Measurements from ENCODE around the gene ATP6V0A1.

DNA sequence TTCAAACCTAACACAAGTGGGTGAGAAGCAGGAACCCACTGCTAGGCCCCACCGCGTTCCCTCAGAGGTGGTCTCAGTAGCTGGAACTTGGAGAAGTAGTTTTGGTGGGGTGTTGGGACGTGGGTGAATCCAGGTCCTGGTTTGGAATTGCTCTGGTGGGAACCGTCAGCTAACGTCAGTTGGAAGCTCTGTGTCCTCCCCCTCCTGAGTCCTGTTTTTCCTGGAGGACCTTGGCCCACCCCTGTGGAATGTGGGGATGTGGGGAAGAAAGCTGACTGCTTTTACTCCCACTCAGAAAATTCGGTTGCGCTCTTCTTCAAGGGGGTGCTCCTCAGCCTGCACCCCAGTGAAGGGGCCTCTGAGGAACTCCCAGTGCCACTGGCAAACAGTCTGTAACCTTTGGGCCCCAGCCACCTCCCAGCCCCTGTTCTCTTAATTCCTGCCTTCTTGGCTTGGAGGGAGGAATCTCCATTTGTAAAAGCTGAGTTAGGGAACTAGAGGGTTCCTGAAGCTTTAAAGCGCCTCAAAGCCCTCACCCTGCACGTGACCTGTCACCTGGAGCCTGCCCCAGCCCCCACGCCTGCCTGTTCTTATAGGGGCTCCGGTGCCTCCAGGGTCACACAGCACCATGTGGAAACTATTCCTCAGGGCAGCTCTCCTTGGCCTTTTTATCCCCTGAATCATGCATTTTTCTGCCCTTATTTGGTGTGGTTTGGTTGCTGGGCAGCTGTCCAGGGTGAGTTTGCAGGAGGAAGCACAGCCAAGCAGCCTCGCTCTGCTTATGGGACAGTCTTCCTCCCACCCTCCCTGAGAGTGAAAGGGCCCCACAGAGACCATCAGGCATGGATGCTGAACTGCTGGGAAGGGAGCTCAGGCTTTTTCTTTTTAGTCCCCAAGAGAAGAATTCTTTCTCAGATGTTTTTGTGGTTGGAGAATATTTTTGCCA, 61.1 kb downstream of the ATP6V0A1 start:
- no peak for TF ChIP-seq CTCF (conservative IDR thresholded peaks at IDR 0.05; ENCODE audit: low read depth, low read length)
- TF ChIP-seq EZH2 (IDR thresholded peaks at IDR 0.05; ENCODE audit: borderline replicate concordance, low read depth, low read length, poor library complexity, severe bottlenecking): no peak
